KMS-11 (cell line): ENCODE results near the gene WDR27.

Experiments used
- H2AFZ ChIP-seq: fragments of 200-600 bp; sonication (generic); 2 replicates; pipeline ENCODE4 v1.6.1; 2016; ENCODE audit warnings: antibody characterized with exemption, mixed run types, low read depth
- H3K27ac ChIP-seq: fragments of 200-600 bp; sonication (generic); 2 replicates; pipeline ENCODE4 v1.6.1; 2016; ENCODE audit warnings: mild to moderate bottlenecking, mixed run types
- H3K27me3 ChIP-seq: fragments of 200-600 bp; sonication (generic); 2 replicates; pipeline ENCODE4 v1.6.1; 2017; ENCODE audit warnings: mild to moderate bottlenecking, low read depth, mixed run types, moderate library complexity; ENCODE audit not compliant: insufficient read depth
- H3K36me3 ChIP-seq: fragments of 200-600 bp; sonication (generic); 2 replicates; pipeline ENCODE4 v1.6.1; 2017; ENCODE audit warnings: mild to moderate bottlenecking, mixed run types; ENCODE audit not compliant: insufficient read depth
- H3K4me1 ChIP-seq: fragments of 200-600 bp; sonication (generic); 2 replicates; pipeline ENCODE4 v1.6.1; 2016; ENCODE audit warnings: mild to moderate bottlenecking, low read depth, mixed run types; ENCODE audit not compliant: poor library complexity, severe bottlenecking
- H3K4me2 ChIP-seq: fragments of 200-600 bp; sonication (generic); 2 replicates; pipeline ENCODE4 v1.7.0; 2016; ENCODE audit warnings: mild to moderate bottlenecking, mixed run types
- H3K4me3 ChIP-seq: fragments of 200-600 bp; sonication (generic); IDR thresholded peaks from 2 replicates; pipeline ENCODE4 v1.6.1; 2017; ENCODE audit warnings: low read depth, low read length, mixed read lengths; ENCODE audit not compliant: insufficient read depth
- H3K79me2 ChIP-seq: fragments of 200-600 bp; sonication (generic); 2 replicates; pipeline ENCODE4 v1.6.1; 2016; ENCODE audit warnings: low read depth, mixed run types; ENCODE audit not compliant: insufficient read depth
- H3K9ac ChIP-seq: fragments of 200-600 bp; sonication (generic); 2 replicates; pipeline ENCODE4 v1.6.1; 2016; ENCODE audit warnings: mild to moderate bottlenecking, mixed run types
- H4K20me1 ChIP-seq: fragments of 200-600 bp; sonication (generic); 2 replicates; pipeline ENCODE4 v1.6.1; 2016; ENCODE audit warnings: mild to moderate bottlenecking, mixed run types; ENCODE audit not compliant: insufficient read depth
- CTCF ChIP-seq: fragments of 200-600 bp; sonication (generic); conservative IDR thresholded peaks from 2 replicates; pipeline ENCODE4 v1.6.1; 2017; ENCODE audit warnings: low read depth, mild to moderate bottlenecking, antibody characterized with exemption, low read length, moderate library complexity, mixed read lengths

WDR27 gene

DNA sequence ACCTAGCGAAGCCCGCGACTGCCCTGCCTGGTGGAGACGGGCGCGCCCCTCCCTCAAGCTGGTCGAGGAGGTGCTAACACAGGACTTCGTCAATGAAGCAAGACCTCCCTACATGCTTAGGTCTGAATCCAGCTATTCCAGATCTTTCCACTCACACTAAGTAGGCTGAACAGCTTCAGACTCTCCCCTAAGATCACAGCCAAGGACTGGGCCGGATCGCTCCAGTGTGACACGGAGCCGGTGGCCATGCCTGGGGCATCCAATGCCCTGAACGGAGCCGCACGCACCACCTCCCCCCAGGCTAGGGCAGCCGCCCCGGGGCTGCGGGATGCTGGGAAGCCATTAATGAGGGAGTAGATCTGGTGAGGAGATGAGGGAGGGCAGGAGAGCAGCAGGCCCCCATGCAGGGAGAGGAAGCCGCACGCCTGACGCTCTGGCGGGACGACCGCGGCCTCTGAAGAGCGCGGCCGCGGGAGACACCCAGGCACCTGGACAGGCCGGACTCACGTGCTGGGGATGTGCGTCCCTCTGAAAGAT, 200.0 kb downstream of the WDR27 start:
- Histone ChIP-seq H2AFZ (no peak overlapping the region), H3K9ac (no peak overlapping the region), H3K27ac (no peak overlapping the region), H3K79me2 (no peaks in the 10 kb centered on the region), H3K4me2 (no peak overlapping the region), H3K27me3 (no peaks in the 10 kb centered on the region), H4K20me1 (no peaks in the 10 kb centered on the region), H3K4me3 (no peak overlapping the region), H3K4me1 (no peaks in the 10 kb centered on the region), H3K36me3 (no peaks in the 10 kb centered on the region)
- TF ChIP-seq CTCF: no peak

GRCh38 chr6:169501128-169501527, 200.7 kb downstream of the WDR27 start:
- Histone ChIP-seq H3K4me3 (no peak overlapping the region), H3K36me3 (no peaks in the 10 kb centered on the region), H3K4me1 (no peaks in the 10 kb centered on the region), H3K79me2 (no peaks in the 10 kb centered on the region), H4K20me1 (no peaks in the 10 kb centered on the region), H3K4me2 (no peak overlapping the region), H3K9ac (no peak overlapping the region), H3K27me3 (no peaks in the 10 kb centered on the region), H2AFZ (no peak overlapping the region), H3K27ac (no peak overlapping the region)
- no peak for TF ChIP-seq CTCF

GRCh38 chr6:169500688-169501087, 201.1 kb downstream of the WDR27 start:
- no peak overlapping the region for H3K9ac ChIP-seq
- no peak for TF ChIP-seq CTCF
- H2AFZ ChIP-seq: no peak overlapping the region
- no peaks in the 10 kb centered on the region for H3K79me2 ChIP-seq
- no peaks in the 10 kb centered on the region for H4K20me1 ChIP-seq
- H3K27me3 ChIP-seq: no peaks in the 10 kb centered on the region
- H3K36me3 ChIP-seq: no peaks in the 10 kb centered on the region
- no peak overlapping the region for H3K27ac ChIP-seq
- H3K4me1 ChIP-seq: no peaks in the 10 kb centered on the region
- H3K4me2 ChIP-seq: no peak overlapping the region
- no peak overlapping the region for H3K4me3 ChIP-seq

GRCh38 chr6:169499848-169500247, 202.0 kb downstream of the WDR27 start:
- no peak for TF ChIP-seq CTCF
- H3K9ac ChIP-seq: no peak overlapping the region
- no peak overlapping the region for H3K4me2 ChIP-seq
- H3K4me3 ChIP-seq: no peak overlapping the region
- H4K20me1 ChIP-seq: no peaks in the 10 kb centered on the region
- no peak overlapping the region for H2AFZ ChIP-seq
- H3K79me2 ChIP-seq: no peaks in the 10 kb centered on the region
- no peak overlapping the region for H3K27ac ChIP-seq
- no peaks in the 10 kb centered on the region for H3K4me1 ChIP-seq
- no peaks in the 10 kb centered on the region for H3K36me3 ChIP-seq
- H3K27me3 ChIP-seq: no peaks in the 10 kb centered on the region
